GM18907 (cell line): ENCODE measurements around the gene FASTK.

ENCODE experiments used
- ATAC-seq: cut with Tn5 transposase; IDR thresholded peaks from one replicate; pipeline ENCODE4 v1.9.1; 2021; ENCODE audit warnings: mild to moderate bottlenecking, moderate library complexity; ENCODE audit not compliant: unreplicated experiment

The FASTK gene

GRCh38 chr7:151080522-151081169 is at the start of gene FASTK:
TSS of gene FASTK (minus strand) at chr7:151080809. CDS start at chr7:151080766, 43 bp downstream.
- peak; percentile 81 for ATAC-seq

- no peak for ATAC-seq
Observed at GRCh38 chr7:151129960-151130591, 49.5 kb upstream of the FASTK start.

DNA sequence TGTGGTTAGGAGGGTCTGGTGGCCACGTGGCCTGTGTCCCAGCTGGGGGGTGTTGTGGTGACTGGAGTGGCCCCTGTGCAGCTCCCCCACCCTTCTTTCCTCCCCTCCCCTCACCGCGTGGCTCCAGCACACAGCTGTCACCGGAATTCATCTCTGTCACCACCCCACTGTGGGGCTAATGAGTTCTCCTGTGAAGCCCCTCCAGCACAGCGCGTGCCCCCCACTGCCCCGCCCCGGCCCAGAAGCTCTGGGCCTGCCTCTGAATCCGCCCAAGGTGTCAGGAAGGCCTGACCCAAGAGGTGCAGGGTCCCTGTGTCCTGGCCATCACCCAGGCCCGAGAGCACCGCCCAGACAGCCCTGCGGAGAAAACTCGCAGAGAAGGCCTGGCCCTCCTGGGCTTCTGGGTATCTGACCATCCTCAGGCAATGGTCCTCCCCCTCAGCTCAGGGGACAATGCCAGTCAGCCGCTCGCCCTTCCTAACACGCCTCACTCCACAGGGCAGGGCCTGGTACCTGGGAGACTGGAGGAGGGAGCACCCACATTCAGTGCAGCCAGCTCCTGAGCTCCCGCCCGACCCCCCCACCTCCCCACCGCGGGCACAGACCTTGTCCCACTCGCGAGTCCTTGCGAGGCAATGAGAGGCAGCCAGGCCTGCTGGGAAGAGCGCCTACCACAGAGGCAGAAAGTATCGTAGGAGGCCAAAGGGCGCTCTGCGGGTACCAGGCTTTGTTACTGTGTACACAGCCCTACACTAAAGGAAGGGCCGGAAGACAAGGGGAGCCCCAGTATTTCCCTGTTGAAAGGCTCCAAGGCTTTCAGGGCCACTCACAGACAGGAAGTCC is 48.7 kb upstream of the FASTK start:
- ATAC-seq, result no peak

DNA sequence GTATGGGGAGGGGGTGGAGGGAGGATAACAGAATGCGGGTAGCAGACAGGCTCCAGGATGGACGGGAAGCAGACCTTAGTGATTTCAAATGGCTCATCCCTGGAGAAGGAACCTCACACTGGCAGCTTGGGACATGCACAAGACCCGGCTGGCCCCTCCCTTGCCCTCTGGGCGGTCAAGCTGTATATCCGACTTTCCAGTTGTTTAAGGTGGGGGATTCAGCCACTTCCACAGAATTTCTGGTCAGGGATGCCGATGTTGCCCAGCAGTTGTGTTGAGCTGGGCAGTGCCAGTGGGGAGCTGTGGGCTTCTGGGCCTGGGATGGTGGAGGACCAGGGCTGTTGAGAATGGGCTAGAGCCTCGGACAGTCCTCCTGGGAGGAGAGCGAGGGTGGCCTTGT is 48.1 kb upstream of the FASTK start:
- ATAC-seq, result no peak

GRCh38 chr7:151128144-151128543 is 47.5 kb upstream of the FASTK start:
- no peak for ATAC-seq

- no peak for ATAC-seq
Observed at GRCh38 chr7:151126491-151127137, 46.0 kb upstream of the FASTK start.

- no peak for ATAC-seq
Observed at GRCh38 chr7:151125846-151126481, 45.4 kb upstream of the FASTK start.

DNA sequence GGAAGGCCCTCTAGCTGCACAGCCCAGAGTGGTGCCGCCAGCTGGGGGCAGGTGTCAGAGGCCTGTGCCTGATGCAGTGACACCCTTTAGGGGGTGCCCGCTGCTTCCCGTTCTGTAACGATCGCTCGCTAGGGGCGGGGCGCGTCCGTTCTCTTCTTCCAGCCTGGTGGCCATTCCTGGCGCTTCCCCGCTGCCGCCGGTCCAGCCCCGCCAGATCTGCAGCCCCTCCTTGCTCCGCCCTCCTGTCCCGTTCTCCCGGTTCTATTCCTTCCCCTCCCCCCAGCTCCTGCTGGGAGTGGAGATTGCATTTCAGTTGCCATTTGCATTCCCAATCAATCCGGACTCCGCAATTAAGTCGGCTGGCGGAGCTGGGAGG is 44.8 kb upstream of the FASTK start:
- no peak for ATAC-seq

- no peak for ATAC-seq
Observed at GRCh38 chr7:151124899-151125399, 44.3 kb upstream of the FASTK start.

DNA sequence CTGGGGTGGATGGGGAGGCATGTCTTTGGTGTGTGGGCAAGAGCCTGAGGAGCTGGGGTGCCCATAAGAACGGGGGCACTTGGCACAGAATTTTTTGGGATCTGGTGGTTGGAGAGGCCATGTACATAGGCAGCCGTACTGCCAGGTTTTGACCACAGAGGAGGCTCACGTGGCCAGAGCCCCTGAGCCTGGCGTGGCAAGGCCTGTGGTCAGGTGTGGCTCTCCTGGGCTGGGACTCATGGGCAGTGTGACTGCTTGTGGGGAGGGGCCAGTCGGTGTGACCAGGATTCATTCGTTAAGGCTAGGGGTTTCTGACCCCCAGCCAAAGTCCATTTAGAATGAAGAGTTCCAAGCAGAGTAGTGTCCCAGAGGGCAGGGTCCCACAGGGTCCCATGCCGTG is 43.9 kb upstream of the FASTK start:
- no peak for ATAC-seq

DNA sequence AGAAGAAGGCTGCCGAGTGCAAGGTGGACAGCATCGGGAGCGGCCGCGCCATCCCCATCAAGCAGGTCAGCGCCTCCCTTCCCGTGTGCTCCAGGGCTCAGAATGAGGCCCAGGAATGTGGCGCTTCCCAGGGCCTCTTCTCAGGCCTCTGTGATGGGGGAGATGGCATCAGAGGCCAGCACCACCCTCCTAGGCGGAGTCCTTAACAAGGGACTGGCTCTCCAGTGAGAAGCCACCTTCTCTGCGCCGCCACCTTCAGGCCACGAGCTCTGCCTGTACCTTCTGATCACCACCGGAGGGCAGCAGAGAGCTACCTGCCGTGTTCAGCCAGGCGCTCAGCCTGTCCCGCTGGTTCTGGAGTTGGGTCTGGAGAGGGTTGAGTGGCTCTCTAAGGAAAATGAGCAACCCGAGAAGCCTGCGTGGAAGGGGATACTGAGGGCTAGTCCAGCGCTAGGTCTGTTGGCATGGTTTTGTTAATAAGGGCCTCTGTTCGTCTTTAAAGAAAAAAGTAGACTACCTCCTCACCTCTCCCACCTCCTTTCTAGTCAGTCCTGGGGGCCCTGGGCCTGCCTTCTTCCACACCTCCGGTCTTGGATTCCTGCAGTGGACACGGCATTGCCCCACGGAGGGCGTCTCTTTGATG is 43.3 kb upstream of the FASTK start:
- peak; percentile 83 for ATAC-seq

GRCh38 chr7:151123158-151123821 is 42.7 kb upstream of the FASTK start:
- ATAC-seq, result no peak

DNA sequence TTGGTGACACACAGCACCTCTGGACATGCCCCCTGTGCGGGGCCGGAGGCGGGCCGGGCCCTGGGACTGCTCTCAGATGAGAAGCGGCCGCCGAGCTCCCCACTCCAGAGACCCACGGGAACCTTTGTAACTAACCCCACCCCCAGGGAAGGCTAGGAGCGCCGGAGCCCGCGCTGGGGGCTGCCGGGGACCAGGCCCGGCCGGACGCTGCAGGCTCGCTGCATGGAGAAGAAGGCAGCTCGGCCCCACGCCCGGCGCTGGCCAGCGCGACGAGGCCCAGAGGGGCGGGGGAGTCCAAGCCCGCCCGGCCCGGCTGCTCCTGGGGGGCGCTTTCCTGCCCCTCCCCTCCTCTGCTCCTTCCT is 42.2 kb upstream of the FASTK start:
- no peak for ATAC-seq

GRCh38 chr7:151122276-151122675 is 41.7 kb upstream of the FASTK start:
- ATAC-seq, result no peak

DNA sequence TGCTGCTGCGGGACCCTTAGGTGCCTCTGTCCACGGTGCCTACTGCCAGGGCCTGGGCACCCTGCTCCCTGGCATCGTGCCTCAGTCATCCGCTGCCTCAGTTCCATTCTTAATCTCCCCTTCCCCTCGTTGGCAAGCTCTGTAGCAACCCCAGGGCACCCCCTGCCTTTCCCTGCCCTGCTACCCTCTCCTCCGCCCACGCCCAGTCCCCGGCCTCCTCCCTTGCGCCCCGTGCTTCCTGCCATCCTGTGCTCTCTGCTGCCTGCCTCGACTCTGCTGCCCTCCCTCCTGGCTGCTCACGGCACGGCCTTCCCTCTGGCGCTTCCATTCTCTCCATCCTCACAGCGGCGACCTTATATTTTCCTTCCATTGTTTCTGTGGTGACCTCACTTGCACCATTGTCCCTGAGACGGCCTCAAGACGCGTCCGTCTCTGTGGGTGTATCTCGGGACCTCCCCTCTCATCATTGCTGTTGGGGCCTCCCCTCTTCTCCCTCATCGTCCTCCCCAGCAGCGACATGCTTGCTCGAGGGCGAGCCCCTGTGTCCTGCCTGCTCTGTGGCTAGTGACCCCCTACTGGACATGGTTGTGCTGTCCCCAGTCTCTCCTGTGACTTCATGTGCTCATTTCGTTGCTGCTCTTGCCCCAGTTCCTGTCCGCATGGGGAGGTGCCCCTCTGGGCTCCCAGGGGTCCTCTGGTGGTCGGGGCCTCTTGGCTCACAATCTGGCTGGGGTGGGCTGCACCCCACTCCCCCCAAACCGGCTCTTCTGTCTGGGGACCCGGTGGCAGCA is 41.0 kb upstream of the FASTK start:
- no peak for ATAC-seq

DNA sequence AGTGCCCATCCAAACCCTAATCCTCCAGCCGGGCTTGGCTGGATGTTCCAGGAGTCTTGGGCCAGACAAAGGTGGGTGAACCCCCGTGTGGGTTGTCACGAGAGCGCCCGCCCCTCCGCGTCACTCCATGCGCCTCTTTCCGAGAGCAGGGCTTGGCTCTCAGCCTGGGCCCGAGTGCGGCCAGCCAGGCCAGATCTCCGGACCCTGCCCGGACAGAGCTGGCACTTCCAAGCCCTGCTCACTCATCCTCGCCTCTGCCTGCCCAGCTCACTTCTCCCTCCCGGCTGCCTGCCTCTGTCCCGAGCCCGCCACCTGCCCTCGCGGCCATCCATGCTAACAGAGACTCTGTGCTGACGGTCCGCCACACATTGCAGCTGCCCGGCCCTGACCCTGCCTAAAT is 40.3 kb upstream of the FASTK start:
- ATAC-seq, result no peak

- no peak for ATAC-seq
Observed at GRCh38 chr7:151119902-151120301, 39.3 kb upstream of the FASTK start.

- no peak for ATAC-seq
Observed at GRCh38 chr7:151119055-151119415, 38.4 kb upstream of the FASTK start.
